ENCODE data around the gene DUSP14. TPM values are rescaled to one million over a fixed set of nuclear protein-coding genes. Genes with fewer than 3 reads are reported as not detected.

Gene DUSP14
- total RNA-seq, 1 experiment from 2014 or later = 94.6 TPM

GRCh38 chr17:37475731-37476420, 13.8 kb upstream of the DUSP14 start:
- H3K9me3 ChIP-seq (replicated peaks) = no peaks in the 10 kb centered on the region
- peaks cover 69% of the 10 kb centered on the region for H3K36me3 ChIP-seq
- peak overlapping the region; percentile 84 for H3K27ac ChIP-seq
- no peaks in the 10 kb centered on the region for H3K27me3 ChIP-seq (replicated peaks)
- no peak overlapping the region for H3K4me3 ChIP-seq
- DNase-seq (ENCODE audit: low read depth in 1 of 2, low spot score in 2 of 2) = no peak
- H3K4me1 ChIP-seq (replicated peaks) = peaks cover 17% of the 10 kb centered on the region

GRCh38 chr17:37476431-37477120, 13.1 kb upstream of the DUSP14 start:
- no peaks in the 10 kb centered on the region for H3K27me3 ChIP-seq (replicated peaks)
- H3K4me3 ChIP-seq = no peak overlapping the region
- DNase-seq (ENCODE audit: low read depth in 1 of 2, low spot score in 2 of 2) = peak in 1 of 2 experiments; percentile 38

DNA sequence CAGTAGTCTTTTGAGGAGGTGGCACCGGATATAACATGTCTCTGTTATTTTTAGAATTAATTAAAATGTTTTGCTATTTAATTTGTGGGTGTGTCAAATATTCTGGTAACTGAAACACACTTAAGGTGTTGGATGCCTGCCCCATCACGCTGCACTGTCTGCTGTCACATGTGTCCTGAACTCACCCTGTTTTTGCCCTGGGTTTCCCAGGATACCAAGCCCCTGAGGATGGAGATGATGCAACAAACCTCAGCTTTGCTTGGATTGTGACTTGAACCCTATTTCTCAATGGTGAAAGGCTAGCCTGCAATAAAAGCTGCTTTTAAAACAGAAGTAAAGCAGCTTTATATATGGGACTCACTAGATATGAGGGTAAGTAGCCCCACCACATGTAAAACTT, 11.5 kb upstream of the DUSP14 start:
- H3K36me3 ChIP-seq = peaks cover 65% of the 10 kb centered on the region
- H3K27ac ChIP-seq = no peak overlapping the region
- DNase-seq (ENCODE audit: low read depth in 1 of 2, low spot score in 2 of 2) = no peak

More at GRCh38 chr17:37476431-37477120, 13.1 kb upstream of the DUSP14 start:
- Histone ChIP-seq H3K9me3 (replicated peaks) (no peaks in the 10 kb centered on the region), H3K27ac (peak overlapping the region; percentile 84), H3K4me1 (replicated peaks) (peaks cover 17% of the 10 kb centered on the region), H3K36me3 (peaks cover 65% of the 10 kb centered on the region)

DNA sequence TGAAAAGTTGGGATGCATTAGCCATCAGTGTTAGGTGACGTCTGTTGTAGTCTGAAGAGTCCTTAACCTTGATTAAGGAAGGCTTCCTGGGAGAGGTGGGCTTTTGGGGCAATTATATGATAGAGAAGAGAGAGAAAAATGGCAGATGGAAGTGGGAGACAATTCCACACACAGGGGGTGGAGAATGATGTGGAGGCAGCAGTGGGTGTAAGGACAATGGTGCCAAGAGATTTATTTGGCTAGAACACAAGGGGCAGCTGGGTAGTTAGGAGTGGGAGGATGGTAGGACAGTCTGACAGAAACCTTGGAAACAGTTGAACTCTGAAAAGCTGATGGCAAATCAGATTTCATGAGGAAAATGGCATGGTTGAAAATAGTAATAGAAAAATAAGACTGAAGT, 10.7 kb upstream of the DUSP14 start:
- H3K4me1 ChIP-seq (replicated peaks) = peaks cover 27% of the 10 kb centered on the region
- no peak overlapping the region for H3K4me3 ChIP-seq
- H3K27ac ChIP-seq = no peak overlapping the region

More for the DNA sequence above, 11.5 kb upstream of the DUSP14 start:
- Histone ChIP-seq H3K9me3 (replicated peaks) (no peaks in the 10 kb centered on the region), H3K27me3 (replicated peaks) (no peaks in the 10 kb centered on the region), H3K4me3 (no peak overlapping the region), H3K4me1 (replicated peaks) (peaks cover 21% of the 10 kb centered on the region)

DNA sequence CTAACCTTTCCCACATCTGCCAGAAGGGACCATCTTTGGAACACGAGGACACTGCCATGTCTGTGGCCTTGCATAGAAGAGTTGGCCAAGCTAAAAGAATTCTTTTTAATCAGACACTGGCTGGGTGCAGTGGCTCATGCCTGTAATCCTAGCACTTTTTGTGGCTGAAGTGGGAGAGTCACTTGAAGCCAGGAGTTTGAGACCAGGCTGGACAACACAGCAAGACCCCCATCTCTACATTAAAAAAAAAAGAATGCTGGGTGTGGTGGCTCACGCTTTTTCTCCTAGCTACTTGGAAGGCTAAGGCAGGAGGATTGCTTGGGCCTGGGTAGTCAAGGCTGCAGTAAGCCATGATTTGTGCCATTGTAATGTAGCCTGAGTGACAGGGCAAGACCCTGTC, 9.3 kb upstream of the DUSP14 start:
- Histone ChIP-seq H3K36me3 (peaks cover 44% of the 10 kb centered on the region), H3K27ac (no peak overlapping the region), H3K4me3 (no peak overlapping the region), H3K27me3 (replicated peaks) (no peaks in the 10 kb centered on the region), H3K9me3 (replicated peaks) (no peaks in the 10 kb centered on the region), H3K4me1 (replicated peaks) (peaks cover 27% of the 10 kb centered on the region)
- no peak for DNase-seq (ENCODE audit: low read depth in 1 of 2, low spot score in 2 of 2)

More for the DNA sequence above, 10.7 kb upstream of the DUSP14 start:
- Histone ChIP-seq H3K9me3 (replicated peaks) (no peaks in the 10 kb centered on the region), H3K27me3 (replicated peaks) (no peaks in the 10 kb centered on the region), H3K36me3 (peaks cover 56% of the 10 kb centered on the region)
- DNase-seq (ENCODE audit: low read depth in 1 of 2, low spot score in 2 of 2) = no peak

- peaks cover 21% of the 10 kb centered on the region for H3K4me1 ChIP-seq (replicated peaks)
- H3K27me3 ChIP-seq (replicated peaks) = no peaks in the 10 kb centered on the region
- peaks cover 37% of the 10 kb centered on the region for H3K36me3 ChIP-seq
- no peak overlapping the region for H3K27ac ChIP-seq
- DNase-seq (ENCODE audit: low read depth in 1 of 2, low spot score in 2 of 2) = no peak
- H3K4me3 ChIP-seq = no peak overlapping the region
- no peaks in the 10 kb centered on the region for H3K9me3 ChIP-seq (replicated peaks)
Measured at GRCh38 chr17:37481001-37481665, 8.6 kb upstream of the DUSP14 start.

- no peak overlapping the region for H3K4me3 ChIP-seq
Measured at GRCh38 chr17:37483311-37484039, 6.2 kb upstream of the DUSP14 start.

GRCh38 chr17:37485938-37486570, 3.6 kb upstream of the DUSP14 start:
- H3K4me3 ChIP-seq = no peak overlapping the region
- DNase-seq (ENCODE audit: low read depth in 1 of 2, low spot score in 2 of 2) = no peak
- no peaks in the 10 kb centered on the region for H3K36me3 ChIP-seq
- H3K27me3 ChIP-seq (replicated peaks) = no peaks in the 10 kb centered on the region
- no peaks in the 10 kb centered on the region for H3K9me3 ChIP-seq (replicated peaks)
- peaks cover 37% of the 10 kb centered on the region for H3K4me1 ChIP-seq (replicated peaks)
- H3K27ac ChIP-seq = no peak overlapping the region

More at GRCh38 chr17:37483311-37484039, 6.2 kb upstream of the DUSP14 start:
- Histone ChIP-seq H3K9me3 (replicated peaks) (no peaks in the 10 kb centered on the region), H3K27ac (no peak overlapping the region; the same call in 1 of the 2 replicates), H3K27me3 (replicated peaks) (no peaks in the 10 kb centered on the region), H3K36me3 (peaks cover 13% of the 10 kb centered on the region), H3K4me1 (replicated peaks) (peaks cover 19% of the 10 kb centered on the region)
- peak in 1 of 2 experiments; percentile 22 for DNase-seq (ENCODE audit: low read depth in 1 of 2, low spot score in 2 of 2)

- Histone ChIP-seq H3K4me1 (replicated peaks) (peaks cover 53% of the 10 kb centered on the region), H3K4me3 (peak overlapping the region; percentile 73)
Measured at GRCh38 chr17:37488009-37488604, 1.6 kb upstream of the DUSP14 start.

GRCh38 chr17:37488607-37489196, 989 bp upstream of the DUSP14 start:
- Histone ChIP-seq H3K4me1 (replicated peaks) (peaks cover 53% of the 10 kb centered on the region), H3K36me3 (peaks cover 11% of the 10 kb centered on the region; the same call in 1 of the 2 replicates), H3K27ac (peak overlapping the region; percentile 99), H3K9me3 (replicated peaks) (no peaks in the 10 kb centered on the region), H3K27me3 (replicated peaks) (no peaks in the 10 kb centered on the region), H3K4me3 (peak overlapping the region; percentile 73)
- DNase-seq (ENCODE audit: low read depth in 1 of 2, low spot score in 2 of 2) = peak; percentile 86 to 92

More at GRCh38 chr17:37488009-37488604, 1.6 kb upstream of the DUSP14 start:
- peak; percentile 72 to 96 for DNase-seq (ENCODE audit: low read depth in 1 of 2, low spot score in 2 of 2)
- Histone ChIP-seq H3K27ac (peak overlapping the region; percentile 99), H3K36me3 (peaks cover 11% of the 10 kb centered on the region; the same call in 1 of the 2 replicates), H3K9me3 (replicated peaks) (no peaks in the 10 kb centered on the region), H3K27me3 (replicated peaks) (no peaks in the 10 kb centered on the region)

GRCh38 chr17:37490022-37490587, 414 bp downstream of the DUSP14 start:
- Histone ChIP-seq H3K4me1 (replicated peaks) (peaks cover 66% of the 10 kb centered on the region), H3K27ac (peak overlapping the region; percentile 69), H3K9me3 (replicated peaks) (no peaks in the 10 kb centered on the region), H3K36me3 (peaks cover 17% of the 10 kb centered on the region), H3K4me3 (peak overlapping the region; percentile 73), H3K27me3 (replicated peaks) (no peaks in the 10 kb centered on the region)
- peak; percentile 49 to 63 for DNase-seq (ENCODE audit: low read depth in 1 of 2, low spot score in 2 of 2)
